Astrocyte (in vitro differentiated cells and primary cell): Measurements from ENCODE around the gene LRRK2. TPM values are rescaled to one million over a fixed set of nuclear protein-coding genes. Genes with fewer than 3 reads are reported as not detected.
"Not testable (repeated sequence)": the region's sequence is repeated elsewhere in the genome, so short reads cannot be mapped to it uniquely, and the experiment has no call there.

Experiments
- DNase-seq: peaks from one replicate; pipeline ENCODE4 v3.0.0-alpha.2; 2010; ENCODE audit warnings: low read depth
- FAIRE-seq: peaks from 2 replicates; lab custom pipeline; 2011; peaks lifted over from hg19 to GRCh38; lab: Jason Lieb, UNC
- H2AFZ ChIP-seq: 2 replicates; pipeline ENCODE4 v1.6.0; 2012; ENCODE audit warnings: low read depth, low read length, inconsistent platforms
- H3K27ac ChIP-seq: 2 replicates; pipeline ENCODE4 v1.5.1; 2011; ENCODE audit warnings: low read depth, low read length, inconsistent platforms
- H3K27me3 ChIP-seq: 2 replicates; pipeline ENCODE4 v1.6.0; 2011; ENCODE audit warnings: low read length, inconsistent platforms; ENCODE audit not compliant: insufficient read depth
- H3K36me3 ChIP-seq: 2 replicates; pipeline ENCODE4 v1.5.1; 2011; ENCODE audit warnings: low read length, inconsistent platforms; ENCODE audit not compliant: insufficient read depth
- H3K4me1 ChIP-seq: 2 replicates; pipeline ENCODE4 v1.5.1; 2011; ENCODE audit warnings: low read length, inconsistent platforms; ENCODE audit not compliant: insufficient read depth
- H3K4me2 ChIP-seq: 2 replicates; pipeline ENCODE4 v1.6.0; 2012; ENCODE audit warnings: low read length, inconsistent platforms
- H3K4me3 ChIP-seq: 2 replicates; pipeline ENCODE4 v1.5.1; 2011; ENCODE audit warnings: low read depth, mild to moderate bottlenecking, low read length, inconsistent platforms; ENCODE audit not compliant: insufficient read depth
- H3K79me2 ChIP-seq: 2 replicates; pipeline ENCODE4 v1.6.0; 2012; ENCODE audit warnings: mild to moderate bottlenecking, low read length, inconsistent platforms; ENCODE audit not compliant: insufficient read depth
- H3K9ac ChIP-seq: 2 replicates; pipeline ENCODE4 v1.6.0; 2012; ENCODE audit warnings: mild to moderate bottlenecking, low read length, inconsistent platforms
- H3K9me3 ChIP-seq: 2 replicates; pipeline ENCODE4 v1.5.1; 2012; ENCODE audit warnings: low read depth, mild to moderate bottlenecking, low read length, inconsistent platforms; ENCODE audit not compliant: insufficient read depth
- H4K20me1 ChIP-seq: 2 replicates; pipeline ENCODE4 v1.6.0; 2012; ENCODE audit warnings: low read length, inconsistent platforms; ENCODE audit not compliant: insufficient read depth
- H3K27ac Mint-ChIP-seq: one replicate; pipeline ENCODE4 v1.8.0; 2021; ENCODE audit warnings: mild to moderate bottlenecking, mixed read lengths; ENCODE audit not compliant: unreplicated experiment
- H3K27me3 Mint-ChIP-seq: one replicate; pipeline ENCODE4 v1.8.0; 2021; ENCODE audit warnings: low read depth, mixed read lengths; ENCODE audit not compliant: unreplicated experiment
- H3K36me3 Mint-ChIP-seq: one replicate; pipeline ENCODE4 v1.8.0; 2021; ENCODE audit warnings: low read depth, mixed read lengths; ENCODE audit not compliant: unreplicated experiment
- H3K4me1 Mint-ChIP-seq: one replicate; pipeline ENCODE4 v1.8.0; 2021; ENCODE audit warnings: low read depth, mixed read lengths; ENCODE audit not compliant: unreplicated experiment
- H3K4me3 Mint-ChIP-seq: one replicate; pipeline ENCODE4 v1.8.0; 2021; ENCODE audit warnings: mild to moderate bottlenecking, moderate library complexity, mixed read lengths; ENCODE audit not compliant: unreplicated experiment
- H3K9me3 Mint-ChIP-seq: one replicate; pipeline ENCODE4 v1.8.0; 2021; ENCODE audit warnings: mild to moderate bottlenecking, mixed read lengths; ENCODE audit not compliant: unreplicated experiment
- CTCF ChIP-seq: IDR thresholded peaks from 2 replicates; pipeline ENCODE4 v1.5.1; 2011; ENCODE audit warnings: low read depth, mild to moderate bottlenecking, inconsistent platforms, low read length, moderate library complexity; ENCODE audit not compliant: insufficient read depth
- EZH2 ChIP-seq: IDR thresholded peaks from 2 replicates; pipeline ENCODE4 v1.6.1; 2012; ENCODE audit warnings: mild to moderate bottlenecking, low read length, inconsistent platforms; ENCODE audit not compliant: insufficient read depth
- total RNA-seq: library from RNA; stranded (reverse); gene quantifications from 2 replicates; pipeline ENCODE4 v1.2.1, GENCODE V29; 2021

LRRK2 gene
- total RNA-seq, 1 donor from 2014 or later: 0.02 TPM

GRCh38 chr12:40382217-40382616, 157.4 kb downstream of the LRRK2 start:
- Histone ChIP-seq H3K4me3 (no peak overlapping the region), H2AFZ (no peak overlapping the region), H3K9me3 (no peaks in the 10 kb centered on the region), H3K4me2 (no peak overlapping the region), H3K27ac (no peak overlapping the region), H4K20me1 (no peaks in the 10 kb centered on the region), H3K4me1 (no peaks in the 10 kb centered on the region), H3K9ac (no peak overlapping the region), H3K27me3 (no peaks in the 10 kb centered on the region), H3K79me2 (no peaks in the 10 kb centered on the region), H3K36me3 (no peaks in the 10 kb centered on the region)
- Mint-ChIP-seq H3K27ac (no peak overlapping the region), H3K4me1 (no peaks in the 10 kb centered on the region), H3K9me3 (no peaks in the 10 kb centered on the region), H3K36me3 (no peaks in the 10 kb centered on the region), H3K4me3 (no peak overlapping the region), H3K27me3 (no peaks in the 10 kb centered on the region)
- no peak for TF ChIP-seq EZH2
- TF ChIP-seq CTCF: no peak
- no peak for DNase-seq
- no peak for FAIRE-seq

- not testable (repeated sequence) for H3K4me1 ChIP-seq, H3K36me3 ChIP-seq, H3K4me3 Mint-ChIP-seq, DNase-seq, H3K27ac ChIP-seq, H3K27ac Mint-ChIP-seq, H3K9ac ChIP-seq, H3K36me3 Mint-ChIP-seq, H3K4me2 ChIP-seq, H4K20me1 ChIP-seq, H3K4me1 Mint-ChIP-seq, H3K27me3 Mint-ChIP-seq, H3K9me3 ChIP-seq, H3K79me2 ChIP-seq, H2AFZ ChIP-seq, FAIRE-seq, H3K4me3 ChIP-seq, H3K27me3 ChIP-seq, H3K9me3 Mint-ChIP-seq
Measured at GRCh38 chr12:40387279-40387678, 162.5 kb downstream of the LRRK2 start.

- Histone ChIP-seq H3K4me1 (no peaks in the 10 kb centered on the region), H3K9me3 (no peaks in the 10 kb centered on the region), H3K9ac (no peak overlapping the region), H3K4me3 (no peak overlapping the region), H3K79me2 (no peaks in the 10 kb centered on the region), H3K27me3 (no peaks in the 10 kb centered on the region), H4K20me1 (no peaks in the 10 kb centered on the region), H2AFZ (no peak overlapping the region), H3K36me3 (no peaks in the 10 kb centered on the region), H3K4me2 (no peak overlapping the region), H3K27ac (no peak overlapping the region)
- FAIRE-seq (no peak), DNase-seq (no peak)
- Mint-ChIP-seq H3K4me3 (no peak overlapping the region), H3K4me1 (no peaks in the 10 kb centered on the region), H3K36me3 (no peaks in the 10 kb centered on the region), H3K27ac (no peak overlapping the region), H3K9me3 (peaks cover 2% of the 10 kb centered on the region), H3K27me3 (no peaks in the 10 kb centered on the region)
- TF ChIP-seq CTCF: no peak
- TF ChIP-seq EZH2: no peak
Measured at GRCh38 chr12:40390980-40391379, 166.2 kb downstream of the LRRK2 start.
